ENCODE results near the gene ARL3. TPM values are rescaled to one million over a fixed set of nuclear protein-coding genes. Genes with fewer than 3 reads are reported as not detected.
"Not testable (repeated sequence)": the region's sequence is repeated elsewhere in the genome, so short reads cannot be mapped to it uniquely, and the experiment has no call there.

The ARL3 gene
- total and polyA plus RNA-seq, 8 donors = 10.3 to 23.2 (median 21.8) TPM

DNA sequence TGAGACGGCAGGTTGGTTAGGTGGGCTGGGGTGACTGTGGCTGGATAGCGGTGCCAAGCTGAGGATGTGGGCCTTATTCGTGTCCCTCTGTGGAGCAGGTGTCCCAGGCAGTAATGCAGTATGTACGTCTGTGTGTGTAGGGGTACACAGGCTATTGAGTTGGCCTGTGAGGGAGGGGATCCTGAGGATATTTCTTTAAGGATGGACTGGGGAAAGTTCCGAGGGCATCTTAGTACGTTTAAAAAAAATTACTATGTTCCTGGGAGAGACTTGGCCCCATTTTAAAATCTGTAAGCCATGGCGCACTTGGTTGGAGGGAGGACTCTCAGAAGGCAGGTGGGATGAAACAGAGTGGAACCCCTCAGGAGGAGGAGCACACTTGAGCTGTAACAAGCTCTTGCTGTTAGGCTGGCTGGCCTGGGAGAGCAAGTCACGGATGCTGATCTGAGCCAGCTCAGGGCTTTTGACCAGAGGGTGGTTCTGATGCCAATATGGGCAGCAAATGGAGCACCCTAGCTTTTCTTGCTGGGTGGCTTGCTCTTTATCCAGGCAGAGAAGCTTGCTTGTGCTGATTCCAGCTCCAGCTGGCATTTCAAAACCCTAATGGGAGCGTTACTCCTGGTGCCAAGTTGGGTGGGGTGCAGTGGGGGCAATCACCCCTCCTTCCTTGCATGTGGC, 30.3 kb upstream of the ARL3 start:
- Histone ChIP-seq H3K4me1 (peaks cover 12 to 26% of the 10 kb centered on the region in 2 donors), H3K27ac (peak overlapping the region; percentile 78 to 86), H3K27me3 (no peaks in the 10 kb centered on the region), H3K36me3 (peaks cover 0 to 4% of the 10 kb centered on the region in 2 donors), H3K9me3 (no peaks in the 10 kb centered on the region), H3K4me3 (peak overlapping the region; percentile 93 to 98)
- TF ChIP-seq, protein P1, sequence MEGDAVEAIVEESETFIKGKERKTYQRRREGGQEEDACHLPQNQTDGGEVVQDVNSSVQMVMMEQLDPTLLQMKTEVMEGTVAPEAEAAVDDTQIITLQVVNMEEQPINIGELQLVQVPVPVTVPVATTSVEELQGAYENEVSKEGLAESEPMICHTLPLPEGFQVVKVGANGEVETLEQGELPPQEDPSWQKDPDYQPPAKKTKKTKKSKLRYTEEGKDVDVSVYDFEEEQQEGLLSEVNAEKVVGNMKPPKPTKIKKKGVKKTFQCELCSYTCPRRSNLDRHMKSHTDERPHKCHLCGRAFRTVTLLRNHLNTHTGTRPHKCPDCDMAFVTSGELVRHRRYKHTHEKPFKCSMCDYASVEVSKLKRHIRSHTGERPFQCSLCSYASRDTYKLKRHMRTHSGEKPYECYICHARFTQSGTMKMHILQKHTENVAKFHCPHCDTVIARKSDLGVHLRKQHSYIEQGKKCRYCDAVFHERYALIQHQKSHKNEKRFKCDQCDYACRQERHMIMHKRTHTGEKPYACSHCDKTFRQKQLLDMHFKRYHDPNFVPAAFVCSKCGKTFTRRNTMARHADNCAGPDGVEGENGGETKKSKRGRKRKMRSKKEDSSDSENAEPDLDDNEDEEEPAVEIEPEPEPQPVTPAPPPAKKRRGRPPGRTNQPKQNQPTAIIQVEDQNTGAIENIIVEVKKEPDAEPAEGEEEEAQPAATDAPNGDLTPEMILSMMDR (IDR thresholded peaks at IDR 0.05) = no peak
- DNase-seq (peak in 2 of 4 donors; percentile 22 to 42), ATAC-seq (peak; percentile 22)
- intact Hi-C loops (cut with DNase I) = no loop called here

DNA sequence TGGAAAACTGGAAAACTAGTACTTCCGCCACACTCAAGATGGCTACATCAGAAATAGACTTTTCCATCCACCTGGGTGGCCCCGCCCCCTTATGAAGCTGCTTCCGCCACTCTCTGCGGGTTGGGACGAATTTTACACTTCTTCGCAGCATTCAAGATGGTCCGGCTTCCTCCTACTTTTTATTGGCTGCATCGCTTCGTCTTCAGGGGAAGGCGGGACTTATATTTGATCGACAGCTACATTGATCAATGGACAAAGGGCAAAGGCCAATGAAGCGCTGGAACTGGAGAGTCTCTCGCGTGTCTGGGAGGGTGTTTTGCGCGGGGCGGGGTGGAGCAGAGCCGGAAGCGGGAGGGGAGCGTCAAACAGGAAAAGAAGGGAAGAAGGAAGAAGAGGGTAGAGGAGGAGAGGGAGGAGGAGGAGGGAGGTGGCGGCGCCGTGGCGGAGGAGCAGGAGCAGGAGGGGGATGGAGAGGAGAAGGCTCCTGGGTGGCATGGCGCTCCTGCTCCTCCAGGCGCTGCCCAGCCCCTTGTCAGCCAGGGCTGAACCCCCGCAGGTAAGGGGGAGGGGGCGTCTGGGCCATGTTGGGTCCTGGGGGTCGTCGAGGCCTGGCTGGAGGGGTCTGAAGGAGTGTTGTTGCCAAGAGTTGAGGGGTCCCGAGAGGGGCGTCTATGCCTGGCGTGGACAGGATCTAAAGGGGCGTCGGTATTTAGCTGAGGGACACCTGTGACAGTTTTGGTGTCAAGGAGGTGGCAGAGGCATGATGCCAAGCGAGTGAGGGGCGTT, 29.6 kb upstream of the ARL3 start, which contains the start of gene WBP1L:
TSS of gene WBP1L (plus strand) at position 361 of the 786 bp plus-strand sequence. CDS start at position 467, 106 bp downstream.
- Histone ChIP-seq H3K9me3 (no peaks in the 10 kb centered on the region), H3K4me3 (peak within 1 kb of the TSS; percentile 93 to 98), H3K4me1 (peaks cover 12 to 30% of the 10 kb centered on the region in 2 donors), H3K27ac (peak within 1 kb of the TSS; percentile 78 to 86), H3K36me3 (peaks cover 0 to 4% of the 10 kb centered on the region in 2 donors), H3K27me3 (no peaks in the 10 kb centered on the region)
- TF ChIP-seq, protein P1 (IDR thresholded peaks at IDR 0.05) = no peak
- intact Hi-C loops (cut with DNase I) = no loop called here
- ATAC-seq (peak; percentile 97), DNase-seq (peak; percentile 95 to 99 (median 97))

DNA sequence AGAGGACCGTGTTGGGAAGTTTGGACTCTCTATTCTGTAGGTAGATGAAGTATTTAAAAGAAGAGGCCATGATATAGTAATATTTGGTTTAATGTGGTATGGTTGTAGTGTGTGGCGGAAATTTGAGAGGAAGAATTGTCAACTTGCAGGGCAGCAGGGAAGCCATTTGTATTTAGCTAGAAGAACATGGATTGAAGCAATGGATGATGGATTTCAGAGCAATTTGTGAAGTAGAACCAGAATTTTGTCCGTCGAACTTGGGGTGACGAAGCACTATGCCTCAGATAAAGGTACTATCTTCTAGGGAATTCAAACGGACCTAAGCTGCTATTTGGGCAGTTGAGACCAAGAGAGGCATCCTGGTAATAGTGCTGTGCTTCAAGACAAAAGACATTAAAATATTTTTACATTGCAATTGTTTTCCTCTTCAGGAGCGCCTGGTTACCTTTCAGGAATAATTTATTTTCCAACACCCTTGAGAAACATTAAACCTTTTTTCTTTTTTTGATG, 28.9 kb upstream of the ARL3 start:
- H3K36me3 ChIP-seq = peaks cover 0 to 4% of the 10 kb centered on the region in 2 donors
- H3K4me1 ChIP-seq = peaks cover 12 to 35% of the 10 kb centered on the region in 2 donors
- no peaks in the 10 kb centered on the region for H3K27me3 ChIP-seq
- intact Hi-C loops (cut with DNase I) = no loop called here
- ATAC-seq (no peak), DNase-seq (no peak)
- TF ChIP-seq, protein P1 (IDR thresholded peaks at IDR 0.05) = no peak
- peak overlapping the region; percentile 6 to 98 for H3K4me3 ChIP-seq
- H3K27ac ChIP-seq = peak overlapping the region in 1 of 2 donors; percentile 86
- H3K9me3 ChIP-seq = no peaks in the 10 kb centered on the region

DNA sequence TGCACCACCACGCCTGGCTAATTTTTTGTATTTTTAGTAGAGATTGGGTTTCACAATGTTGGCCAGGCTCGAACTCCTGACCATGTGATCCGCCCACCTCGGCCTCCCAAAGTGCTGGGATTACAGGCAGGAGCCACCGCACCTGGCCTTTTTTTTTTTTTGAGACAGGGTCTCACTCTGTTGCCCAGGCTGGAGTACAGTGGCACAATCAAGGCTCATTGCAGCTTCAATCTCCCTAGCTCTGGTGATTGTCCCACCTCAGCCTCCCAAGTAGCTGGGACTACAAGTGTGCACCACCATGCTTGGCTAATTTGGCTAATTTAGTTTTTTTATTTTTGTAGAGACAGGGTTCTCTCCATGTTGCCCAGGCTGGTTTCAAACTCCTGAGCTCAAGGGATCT, 28.1 kb upstream of the ARL3 start:
- intact Hi-C loops (cut with DNase I); H3K4me3 ChIP-seq; H3K9me3 ChIP-seq; ATAC-seq; H3K27ac ChIP-seq; H3K27me3 ChIP-seq; DNase-seq; H3K36me3 ChIP-seq: not testable (repeated sequence)
- peaks cover 12 to 36% of the 10 kb centered on the region in 2 donors for H3K4me1 ChIP-seq

DNA sequence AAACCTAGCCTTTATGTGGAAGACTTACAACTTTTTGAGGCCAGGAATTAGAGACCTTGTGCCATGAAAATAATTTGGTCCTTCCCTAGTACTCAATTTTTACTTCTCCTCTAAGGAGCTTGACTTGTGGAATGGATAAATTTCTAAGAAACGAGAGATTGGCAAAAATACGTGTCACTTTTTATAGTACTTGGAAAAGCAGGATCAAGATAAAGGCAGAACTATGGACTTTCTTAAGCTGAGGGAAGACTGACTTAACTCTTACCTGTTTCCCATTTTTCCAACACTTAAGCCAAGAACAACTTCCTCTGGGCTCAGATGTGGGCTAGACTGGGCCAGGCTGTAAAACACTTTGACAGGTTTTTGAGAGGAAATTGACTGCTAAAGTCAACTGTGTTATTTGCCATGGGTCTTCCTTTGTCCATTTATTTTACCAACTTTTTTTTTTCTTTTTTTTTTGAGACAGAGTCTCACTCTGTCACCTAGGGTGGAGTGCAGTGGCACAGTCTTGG, 27.6 kb upstream of the ARL3 start:
- Histone ChIP-seq H3K9me3 (no peaks in the 10 kb centered on the region), H3K27ac (no peak overlapping the region), H3K4me3 (no peak overlapping the region), H3K27me3 (no peaks in the 10 kb centered on the region), H3K36me3 (no peaks in the 10 kb centered on the region), H3K4me1 (peaks cover 12 to 36% of the 10 kb centered on the region in 2 donors)
- no peak for ATAC-seq
- intact Hi-C loops (cut with DNase I) = no loop called here
- TF ChIP-seq, protein P1 (IDR thresholded peaks at IDR 0.05) = no peak
- no peak for DNase-seq

Data from left lung (tissue), 10 donors.